ENCODE results near the gene ZNF8.
"Not testable (repeated sequence)": the region's sequence is repeated elsewhere in the genome, so short reads cannot be mapped to it uniquely, and the experiment has no call there.

ZNF8 gene

GRCh38 chr19:58296104-58296503 lies 17.3 kb downstream of the ZNF8 start:
- no peak for DNase-seq (ENCODE audit: low read depth)

GRCh38 chr19:58300620-58301019 lies 21.9 kb downstream of the ZNF8 start:
- DNase-seq (ENCODE audit: low read depth), result no peak

GRCh38 chr19:58304255-58304654 lies 25.5 kb downstream of the ZNF8 start:
- no peak for DNase-seq (ENCODE audit: low read depth)

- DNase-seq (ENCODE audit: low read depth), result no peak
Measured at GRCh38 chr19:58304748-58305064, 26.0 kb downstream of the ZNF8 start.

GRCh38 chr19:58305065-58305931 lies 26.5 kb downstream of the ZNF8 start, which contains the start of gene ERVK3-1:
ERVK3-1 (plus strand) TSS chr19:58305377; CDS start chr19:58312169, 6,792 bp downstream.
- peak; percentile 83 for DNase-seq (ENCODE audit: low read depth)

GRCh38 chr19:58305932-58306323 lies 27.2 kb downstream of the ZNF8 start:
- DNase-seq (ENCODE audit: low read depth), result no peak

GRCh38 chr19:58307736-58308135 lies 29.0 kb downstream of the ZNF8 start:
- no peak for DNase-seq (ENCODE audit: low read depth)

- DNase-seq (ENCODE audit: low read depth), result not testable (repeated sequence)
Measured at GRCh38 chr19:58310685-58311084, 31.9 kb downstream of the ZNF8 start.

GRCh38 chr19:58311345-58311865 lies 32.6 kb downstream of the ZNF8 start:
- no peak for DNase-seq (ENCODE audit: low read depth)

- no peak for DNase-seq (ENCODE audit: low read depth)
Measured at GRCh38 chr19:58315580-58315979, 36.8 kb downstream of the ZNF8 start.

- DNase-seq (ENCODE audit: low read depth), result no peak
Measured at GRCh38 chr19:58317476-58318072, 38.8 kb downstream of the ZNF8 start.

- no peak for DNase-seq (ENCODE audit: low read depth)
Measured at GRCh38 chr19:58318297-58318696, 39.5 kb downstream of the ZNF8 start.

- no peak for DNase-seq (ENCODE audit: low read depth)
Measured at GRCh38 chr19:58319241-58319640, 40.5 kb downstream of the ZNF8 start.

GRCh38 chr19:58325311-58326022 lies 46.7 kb downstream of the ZNF8 start:
- no peak for DNase-seq (ENCODE audit: low read depth)

- DNase-seq (ENCODE audit: low read depth), result no peak
Measured at GRCh38 chr19:58326501-58326913, 47.8 kb downstream of the ZNF8 start.

GRCh38 chr19:58326914-58327726 lies 48.4 kb downstream of the ZNF8 start, which contains the start of gene ZSCAN22:
ZSCAN22 (plus strand) TSS chr19:58326994; CDS start chr19:58334803, 7,809 bp downstream.
- DNase-seq (ENCODE audit: low read depth), result peak; percentile 82

GRCh38 chr19:58328999-58329398 lies 50.2 kb downstream of the ZNF8 start:
- no peak for DNase-seq (ENCODE audit: low read depth)

- DNase-seq (ENCODE audit: low read depth), result no peak
Measured at GRCh38 chr19:58330458-58330857, 51.7 kb downstream of the ZNF8 start.

GRCh38 chr19:58332697-58333096 lies 53.9 kb downstream of the ZNF8 start:
- DNase-seq (ENCODE audit: low read depth), result no peak

GRCh38 chr19:58334691-58335249 lies 56.0 kb downstream of the ZNF8 start:
- DNase-seq (ENCODE audit: low read depth), result no peak

GRCh38 chr19:58335630-58336029 lies 56.9 kb downstream of the ZNF8 start:
- DNase-seq (ENCODE audit: low read depth), result no peak
